A549 (cell line): ENCODE measurements around the gene DNAJB4.

Experiments used
- MYC ChIP-seq: IDR thresholded peaks from 2 replicates; pipeline ENCODE4 v1.6.1; 2012; ENCODE audit warnings: mild to moderate bottlenecking, inconsistent platforms, low read length, improper control_type of control experiment, borderline replicate concordance
- PHF8 ChIP-seq: fragments of 200-600 bp; sonication (generic); IDR thresholded peaks from 2 replicates; pipeline ENCODE4 v1.6.1; 2016; ENCODE audit warnings: low read depth, mild to moderate bottlenecking, antibody characterized with exemption, moderate library complexity, borderline replicate concordance
- POLR2A ChIP-seq: IDR thresholded peaks from 2 replicates; pipeline ENCODE4 v1.6.1; 2012; ENCODE audit warnings: mild to moderate bottlenecking, low read length
- RFX5 ChIP-seq: fragments of 450-650 bp; IDR thresholded peaks from 2 replicates; pipeline ENCODE4 v1.7.1; 2014; ENCODE audit warnings: antibody characterized with exemption, mild to moderate bottlenecking, moderate library complexity
- SREBF2 ChIP-seq: fragments of 450-650 bp; IDR thresholded peaks from 2 replicates; pipeline ENCODE4 v1.6.1; 2014; ENCODE audit warnings: mild to moderate bottlenecking, moderate library complexity
- TF ChIP-seq, protein P1 (sequence below): fragments of >200 bp; sonication (Bioruptor Twin); formaldehyde crosslinking; IDR thresholded peaks from 3 replicates; pipeline ENCODE4 v1.5.1; 2016

DNA sequence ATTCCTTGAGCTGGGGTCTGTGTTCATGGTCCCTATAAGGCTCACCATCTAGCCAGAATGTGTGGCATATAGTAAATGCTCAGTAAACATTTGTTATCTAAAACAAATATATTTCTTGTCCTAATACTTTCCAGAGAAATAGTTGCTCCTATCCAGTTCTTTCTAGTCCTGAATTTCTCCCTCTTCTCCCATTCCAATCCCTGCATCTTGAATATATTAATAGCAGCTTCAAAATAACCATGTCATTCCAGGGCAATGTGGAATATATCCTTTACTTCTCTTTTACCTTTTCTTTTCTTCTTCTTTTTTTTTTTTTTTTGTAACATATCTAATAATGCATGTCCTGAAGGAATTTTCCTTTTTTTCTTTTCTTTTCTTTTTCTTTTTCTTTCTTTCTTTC lies 10.4 kb downstream of the DNAJB4 start:
- TF ChIP-seq PHF8 (no peak), SREBF2 (no peak), MYC (no peak), POLR2A (no peak), RFX5 (no peak)
- TF ChIP-seq, protein P1, sequence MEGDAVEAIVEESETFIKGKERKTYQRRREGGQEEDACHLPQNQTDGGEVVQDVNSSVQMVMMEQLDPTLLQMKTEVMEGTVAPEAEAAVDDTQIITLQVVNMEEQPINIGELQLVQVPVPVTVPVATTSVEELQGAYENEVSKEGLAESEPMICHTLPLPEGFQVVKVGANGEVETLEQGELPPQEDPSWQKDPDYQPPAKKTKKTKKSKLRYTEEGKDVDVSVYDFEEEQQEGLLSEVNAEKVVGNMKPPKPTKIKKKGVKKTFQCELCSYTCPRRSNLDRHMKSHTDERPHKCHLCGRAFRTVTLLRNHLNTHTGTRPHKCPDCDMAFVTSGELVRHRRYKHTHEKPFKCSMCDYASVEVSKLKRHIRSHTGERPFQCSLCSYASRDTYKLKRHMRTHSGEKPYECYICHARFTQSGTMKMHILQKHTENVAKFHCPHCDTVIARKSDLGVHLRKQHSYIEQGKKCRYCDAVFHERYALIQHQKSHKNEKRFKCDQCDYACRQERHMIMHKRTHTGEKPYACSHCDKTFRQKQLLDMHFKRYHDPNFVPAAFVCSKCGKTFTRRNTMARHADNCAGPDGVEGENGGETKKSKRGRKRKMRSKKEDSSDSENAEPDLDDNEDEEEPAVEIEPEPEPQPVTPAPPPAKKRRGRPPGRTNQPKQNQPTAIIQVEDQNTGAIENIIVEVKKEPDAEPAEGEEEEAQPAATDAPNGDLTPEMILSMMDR, result no peak
